ENCODE data around the gene ARL15.

DNA sequence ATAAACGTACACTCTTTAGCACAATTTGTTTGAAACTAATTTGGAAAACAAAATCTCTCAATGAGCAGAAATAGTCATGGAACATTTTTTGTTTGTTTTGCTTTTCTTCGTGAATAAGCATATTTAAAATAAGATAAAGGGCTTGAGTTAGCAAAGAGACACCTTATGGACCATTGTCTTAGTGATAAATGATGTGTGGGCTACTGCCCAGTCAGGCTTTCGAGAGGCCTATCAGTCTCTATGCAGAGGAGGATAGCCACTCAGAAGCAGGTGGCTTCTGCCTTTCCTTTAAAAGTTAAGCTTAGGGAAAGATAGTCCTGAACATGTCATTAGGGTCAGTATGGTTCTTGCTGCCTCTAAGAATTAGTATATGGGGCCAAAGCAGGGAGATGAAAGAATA lies 2.1 kb upstream of the ARL15 start:
- TF ChIP-seq POLR2A (IDR thresholded peaks at IDR 0.05): no peak
- TF ChIP-seq, protein P1, sequence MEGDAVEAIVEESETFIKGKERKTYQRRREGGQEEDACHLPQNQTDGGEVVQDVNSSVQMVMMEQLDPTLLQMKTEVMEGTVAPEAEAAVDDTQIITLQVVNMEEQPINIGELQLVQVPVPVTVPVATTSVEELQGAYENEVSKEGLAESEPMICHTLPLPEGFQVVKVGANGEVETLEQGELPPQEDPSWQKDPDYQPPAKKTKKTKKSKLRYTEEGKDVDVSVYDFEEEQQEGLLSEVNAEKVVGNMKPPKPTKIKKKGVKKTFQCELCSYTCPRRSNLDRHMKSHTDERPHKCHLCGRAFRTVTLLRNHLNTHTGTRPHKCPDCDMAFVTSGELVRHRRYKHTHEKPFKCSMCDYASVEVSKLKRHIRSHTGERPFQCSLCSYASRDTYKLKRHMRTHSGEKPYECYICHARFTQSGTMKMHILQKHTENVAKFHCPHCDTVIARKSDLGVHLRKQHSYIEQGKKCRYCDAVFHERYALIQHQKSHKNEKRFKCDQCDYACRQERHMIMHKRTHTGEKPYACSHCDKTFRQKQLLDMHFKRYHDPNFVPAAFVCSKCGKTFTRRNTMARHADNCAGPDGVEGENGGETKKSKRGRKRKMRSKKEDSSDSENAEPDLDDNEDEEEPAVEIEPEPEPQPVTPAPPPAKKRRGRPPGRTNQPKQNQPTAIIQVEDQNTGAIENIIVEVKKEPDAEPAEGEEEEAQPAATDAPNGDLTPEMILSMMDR (IDR thresholded peaks at IDR 0.05): no peak
- no peak for TF ChIP-seq EP300 (IDR thresholded peaks at IDR 0.05)
- TF ChIP-seq POLR2AphosphoS5 (IDR thresholded peaks at IDR 0.05): no peak
